ENCODE data around the gene BRME1. TPM values are rescaled to one million over a fixed set of nuclear protein-coding genes. Genes with fewer than 3 reads are reported as not detected.

The BRME1 gene
- total and polyA plus RNA-seq, 2 of the 13 experiments (the other 11 are each of a cell fraction or from before 2014, with no cell fraction given): 0.74 to 1.5 TPM

GRCh38 chr19:13905634-13906520 lies at the start of gene BRME1, which contains the start of gene CC2D1A (continued):
- peak; percentile 28 for TF ChIP-seq ZNF781 (CRISPR knock-in tag; IDR thresholded peaks at IDR 0.05; ENCODE audit: borderline replicate concordance, not compliant biosample characterization)
- TF ChIP-seq USF2 (IDR thresholded peaks at IDR 0.05; ENCODE audit: low read depth, low read length): no peak
- TF ChIP-seq USF2 (CRISPR knock-in tag; IDR thresholded peaks at IDR 0.05; ENCODE audit: borderline replicate concordance): no peak; the same call in 1 of the 2 replicates
- TF ChIP-seq JUNB (CRISPR knock-in tag; IDR thresholded peaks at IDR 0.05; ENCODE audit: borderline replicate concordance): no peak
- no peak for TF ChIP-seq XRCC5 (optimal IDR thresholded peaks at IDR 0.05; ENCODE audit: low read length)
- TF ChIP-seq ZNF354B (CRISPR knock-in tag; IDR thresholded peaks at IDR 0.05): no peak
- TF ChIP-seq ZNF766 (CRISPR knock-in tag; IDR thresholded peaks at IDR 0.05; ENCODE audit: borderline replicate concordance): peak; percentile 83; the same call in 1 of the 2 replicates
- TF ChIP-seq KLF15 (CRISPR knock-in tag; IDR thresholded peaks at IDR 0.05; ENCODE audit: borderline replicate concordance): no peak
- TF ChIP-seq ZSCAN31 (CRISPR knock-in tag; IDR thresholded peaks at IDR 0.05; ENCODE audit: low read depth): peak; percentile 91; the same call in 1 of the 2 replicates
- peak; percentile 62 for TF ChIP-seq FOXP4 (CRISPR knock-in tag; IDR thresholded peaks at IDR 0.05)
- TF ChIP-seq TOE1 (CRISPR knock-in tag; IDR thresholded peaks at IDR 0.05): peak; percentile 90; the same call in 1 of the 2 replicates
- 0 out of 2 replicates have a peak, but pooled peaks have one; percentile 11 for TF ChIP-seq ZBTB1 (CRISPR knock-in tag; IDR thresholded peaks at IDR 0.05; ENCODE audit: borderline replicate concordance)
- TF ChIP-seq KMT2A (CRISPR knock-in tag; IDR thresholded peaks at IDR 0.05): peak; percentile 64
- no peak for TF ChIP-seq ZSCAN30 (CRISPR knock-in tag; IDR thresholded peaks at IDR 0.05)
- peak; percentile 68 for TF ChIP-seq ZNF792 (CRISPR knock-in tag; IDR thresholded peaks at IDR 0.05)
- peak; percentile 89 for TF ChIP-seq ZBTB25 (CRISPR knock-in tag; IDR thresholded peaks at IDR 0.05)
- peak; percentile 66; the same call in 1 of the 2 replicates for TF ChIP-seq ZXDC (CRISPR knock-in tag; IDR thresholded peaks at IDR 0.05)
- TF ChIP-seq ZSCAN12 (CRISPR knock-in tag; IDR thresholded peaks at IDR 0.05): no peak
- no peak for TF ChIP-seq SMARCC2 (IDR thresholded peaks at IDR 0.05)
- TF ChIP-seq NR2F6 (IDR thresholded peaks at IDR 0.05): no peak
- peak; percentile 16; the same call in 1 of the 2 replicates for TF ChIP-seq NR2F6 (CRISPR knock-in tag; IDR thresholded peaks at IDR 0.05)
- TF ChIP-seq NKX3-1 (CRISPR knock-in tag; IDR thresholded peaks at IDR 0.05): peak; percentile 70; the same call in 1 of the 2 replicates
- TF ChIP-seq RBM22 (optimal IDR thresholded peaks at IDR 0.05; ENCODE audit: low read length): no peak
